T-helper 1 cell (primary cell): ENCODE measurements around the gene DPP6.

Experiments used
- DNase-seq, 5 donors: peaks; one replicate each; pipeline ENCODE4 v3.0.0-alpha.2; 2012 to 2020

DPP6 gene

DNA sequence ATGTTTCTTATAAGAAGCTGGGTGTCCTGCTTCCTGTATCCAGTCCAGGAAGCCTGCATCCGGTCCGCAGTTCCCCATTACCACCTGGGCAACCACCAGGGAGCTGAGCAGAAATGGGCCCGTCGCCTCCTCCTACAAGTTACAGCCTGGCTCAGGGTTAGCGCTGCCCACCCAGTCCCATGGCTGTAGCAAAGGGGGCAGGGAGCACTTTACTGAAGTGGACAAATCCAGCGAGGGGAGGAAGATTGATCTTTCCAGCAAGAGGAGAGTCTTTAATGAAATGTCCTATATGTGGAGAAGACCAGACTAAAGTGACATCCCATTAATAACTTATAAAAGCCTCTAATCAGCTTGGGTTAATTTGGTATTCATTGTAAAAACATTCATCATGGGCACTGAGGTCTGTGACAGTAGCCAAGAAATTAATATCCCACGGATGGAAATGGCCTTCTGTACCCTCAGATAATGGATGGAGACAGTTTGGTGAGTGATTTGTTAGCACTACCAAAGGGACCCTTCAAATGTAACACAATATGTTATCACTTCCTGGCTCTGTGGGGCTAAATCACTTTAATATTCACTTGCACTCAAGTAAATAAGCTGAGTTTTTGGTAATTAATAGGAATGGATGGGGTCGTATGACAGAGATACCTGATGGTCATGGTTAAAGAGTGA is 627.3 kb downstream of the DPP6 start:
- no peak for DNase-seq

- no peak for DNase-seq
Measured at GRCh38 chr7:154680894-154681659, 628.9 kb downstream of the DPP6 start.

- DNase-seq, result no peak
Measured at GRCh38 chr7:154682003-154682402, 629.8 kb downstream of the DPP6 start.

DNA sequence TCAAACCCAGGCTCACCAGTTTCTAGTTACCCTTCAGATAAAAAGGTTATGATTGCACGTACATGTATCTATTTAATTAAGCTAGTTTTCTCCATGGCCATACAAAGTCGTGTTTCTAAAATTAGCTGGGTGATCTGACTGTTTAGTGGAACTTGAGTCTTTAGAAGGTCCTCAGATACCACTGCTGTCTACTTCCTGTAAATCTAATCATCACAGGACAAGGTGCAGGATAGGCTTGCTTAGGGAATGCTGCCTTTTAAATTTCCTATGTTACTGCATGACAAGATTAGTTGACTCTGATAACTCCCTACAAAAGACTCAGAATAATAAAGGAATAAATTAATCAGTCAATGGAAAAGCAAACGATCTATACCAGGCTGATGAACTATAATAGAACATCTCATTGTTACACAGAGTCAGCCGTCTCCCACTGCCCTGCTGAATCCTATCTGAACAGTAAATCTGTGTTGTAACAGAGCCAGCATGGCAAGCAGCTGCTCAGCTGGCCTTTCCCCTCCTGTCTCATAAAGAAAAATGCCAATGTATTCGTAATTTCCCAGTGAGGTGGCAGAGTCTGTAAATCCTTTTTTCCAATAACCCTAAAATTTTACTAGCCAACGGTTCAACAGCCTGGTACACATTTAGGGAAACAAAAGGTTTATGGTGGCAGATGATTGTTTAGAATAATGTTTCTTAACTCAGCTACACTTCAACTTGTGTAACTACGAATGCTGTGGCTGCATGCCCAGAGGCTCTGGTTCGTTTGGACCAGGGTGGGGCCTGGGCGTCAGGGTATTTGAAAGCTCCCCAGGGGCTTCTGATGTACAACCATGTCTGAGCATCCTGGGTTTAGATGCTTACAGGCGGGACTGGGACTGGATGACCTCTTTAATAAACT is 632.7 kb downstream of the DPP6 start:
- DNase-seq, result no peak

DNA sequence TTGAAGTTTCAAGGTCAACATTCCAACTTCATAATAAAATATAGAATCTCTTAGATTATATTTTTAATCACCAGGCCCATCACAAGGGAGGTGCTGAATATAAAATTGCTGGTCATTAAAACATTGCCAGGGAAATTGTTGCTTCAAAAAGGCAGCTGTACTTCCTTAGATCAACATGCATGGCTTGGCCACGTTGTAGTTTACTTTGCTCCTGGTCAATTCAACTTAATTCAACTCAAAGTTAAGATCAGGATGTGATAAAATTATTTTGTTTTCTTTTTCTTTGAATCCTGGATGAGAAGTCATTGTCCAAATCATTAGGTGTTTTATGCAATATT is 633.3 kb downstream of the DPP6 start:
- DNase-seq, result no peak

- DNase-seq, result no peak
Measured at GRCh38 chr7:154686305-154686704, 634.1 kb downstream of the DPP6 start.

DNA sequence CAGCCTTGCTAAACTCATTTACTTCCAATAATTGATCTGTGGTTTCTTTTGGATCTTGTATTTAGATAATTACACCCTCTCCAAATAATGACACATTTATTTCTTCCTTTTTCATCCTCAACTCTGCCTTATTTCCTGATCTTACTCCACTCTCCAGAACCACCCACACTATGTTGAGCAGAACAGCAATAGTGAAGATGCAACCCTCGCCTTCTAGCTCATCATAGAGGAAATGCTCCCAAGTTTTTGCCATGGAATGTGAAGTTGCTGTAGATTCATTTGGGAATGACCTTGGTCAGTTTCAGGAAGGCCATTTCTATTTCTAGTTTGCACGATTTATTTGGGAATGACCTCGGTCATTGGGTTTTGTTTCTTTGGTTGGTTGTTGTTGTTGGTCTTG is 636.8 kb downstream of the DPP6 start:
- DNase-seq, result no peak

- no peak for DNase-seq
Measured at GRCh38 chr7:154690411-154690810, 638.2 kb downstream of the DPP6 start.

GRCh38 chr7:154693661-154694060 is 641.5 kb downstream of the DPP6 start:
- DNase-seq, result no peak

DNA sequence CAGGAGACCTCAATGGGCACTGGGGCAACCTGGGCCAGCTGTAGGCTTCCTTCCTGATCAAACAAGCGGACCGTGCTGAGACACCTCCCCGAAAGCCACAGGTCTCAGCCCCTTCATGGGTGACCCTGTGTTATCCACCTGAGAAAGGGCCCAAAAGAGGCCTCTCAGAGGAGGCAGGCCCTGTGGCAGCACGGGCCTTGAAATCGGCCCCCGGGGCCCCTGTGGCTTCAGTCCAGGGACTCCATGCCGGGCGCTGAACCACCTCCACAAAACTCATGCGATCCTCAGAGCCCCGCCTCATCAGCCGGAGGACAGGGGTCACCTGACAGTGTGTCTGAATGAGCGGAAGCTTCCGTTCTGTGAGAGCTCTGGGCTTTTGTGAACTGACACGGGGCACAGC is 643.6 kb downstream of the DPP6 start:
- DNase-seq, result no peak

GRCh38 chr7:154696556-154696955 is 644.4 kb downstream of the DPP6 start:
- DNase-seq, result no peak

- no peak for DNase-seq
Measured at GRCh38 chr7:154698726-154699291, 646.6 kb downstream of the DPP6 start.

GRCh38 chr7:154699417-154699816 is 647.2 kb downstream of the DPP6 start:
- no peak for DNase-seq

GRCh38 chr7:154709840-154710520 is 657.8 kb downstream of the DPP6 start:
- no peak for DNase-seq

GRCh38 chr7:154720016-154720415 is 667.8 kb downstream of the DPP6 start:
- DNase-seq, result no peak

- no peak for DNase-seq
Measured at GRCh38 chr7:154721086-154721485, 668.9 kb downstream of the DPP6 start.

DNA sequence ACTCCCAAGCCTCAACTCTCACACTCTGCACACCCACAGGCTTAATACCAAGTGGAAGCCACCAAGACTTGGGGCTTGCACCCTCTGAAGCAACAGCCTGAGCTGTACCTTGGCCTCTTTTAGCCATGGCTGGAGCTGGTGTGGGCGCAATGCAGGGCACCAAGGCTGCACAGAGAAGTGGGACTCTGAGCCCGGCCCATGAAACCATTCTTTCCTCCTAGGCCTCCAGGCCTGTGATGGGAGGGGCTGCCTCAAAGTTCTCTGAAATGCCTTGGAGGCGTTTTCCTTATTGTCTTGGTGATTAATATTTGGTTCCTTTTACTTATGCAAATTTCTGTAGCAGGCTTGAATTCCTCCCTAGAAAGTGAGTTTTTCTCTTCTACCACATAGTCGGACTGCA is 674.2 kb downstream of the DPP6 start:
- DNase-seq, result no peak

DNA sequence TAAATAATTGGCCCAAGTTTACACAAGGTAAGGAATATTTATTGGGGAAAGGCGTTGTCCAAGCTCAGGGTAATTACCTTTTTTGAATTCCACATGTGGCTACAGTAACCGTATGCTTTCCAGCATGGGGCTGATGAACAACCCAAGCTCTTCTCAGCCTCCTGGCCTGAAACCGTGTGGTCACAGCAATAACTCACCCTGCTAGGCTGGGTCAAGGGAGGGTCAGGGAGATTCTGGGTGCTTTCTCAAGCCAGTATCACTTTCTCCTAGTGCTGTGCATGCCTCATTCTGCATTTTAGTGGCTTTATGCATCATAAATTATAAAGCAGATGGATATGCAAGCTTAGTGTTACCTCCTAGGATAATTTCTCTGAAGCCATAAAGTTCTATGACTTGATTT is 676.9 kb downstream of the DPP6 start:
- DNase-seq, result no peak

- DNase-seq, result no peak
Measured at GRCh38 chr7:154735766-154736165, 683.6 kb downstream of the DPP6 start.

DNA sequence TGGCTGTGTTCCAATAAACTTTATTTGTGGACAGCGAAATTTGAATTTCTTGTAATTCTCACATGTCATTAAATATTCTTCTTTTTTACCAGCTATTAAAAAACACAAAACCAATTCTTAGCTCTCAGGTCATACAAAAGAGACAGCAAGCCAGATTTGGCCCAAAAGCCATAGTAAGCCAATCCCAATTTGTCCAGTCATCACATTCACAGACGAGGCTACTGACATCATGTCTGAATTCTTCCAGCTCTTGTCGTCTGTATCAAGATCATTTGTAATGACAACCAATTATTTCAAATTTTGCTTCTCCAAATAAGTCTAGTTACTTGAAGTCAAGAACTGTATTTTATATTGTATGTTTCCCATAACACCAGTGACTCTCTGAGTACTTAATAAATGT is 684.2 kb downstream of the DPP6 start:
- no peak for DNase-seq

- DNase-seq, result no peak
Measured at GRCh38 chr7:154738216-154738615, 686.0 kb downstream of the DPP6 start.

DNA sequence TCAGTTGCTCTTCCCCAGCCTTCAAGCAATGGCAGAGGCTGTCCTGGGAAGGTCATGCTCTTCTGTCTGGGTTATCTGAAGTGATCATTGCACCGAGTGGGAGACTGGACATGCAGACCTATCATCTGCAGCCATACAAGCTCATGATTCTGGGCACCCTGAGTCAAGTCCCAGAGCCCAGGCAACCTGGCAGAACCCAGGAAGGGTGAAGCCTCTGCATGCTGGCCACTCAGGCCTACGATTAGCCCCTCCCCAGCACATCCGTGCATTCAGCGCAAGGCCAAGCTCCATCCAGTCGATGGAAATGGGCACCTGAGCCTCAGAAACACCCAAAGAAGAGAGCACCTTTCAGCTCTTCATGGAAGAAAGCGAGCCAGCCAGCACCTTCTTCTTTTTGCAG is 688.9 kb downstream of the DPP6 start:
- DNase-seq, result no peak

- no peak for DNase-seq
Measured at GRCh38 chr7:154743206-154743605, 691.0 kb downstream of the DPP6 start.
